HG02885 (cell line): ENCODE results near the gene KCNQ2.

Experiments used
- ATAC-seq: cut with Tn5 transposase; IDR thresholded peaks from one replicate; pipeline ENCODE4 v1.9.1; 2021; ENCODE audit warnings: mild to moderate bottlenecking; ENCODE audit not compliant: unreplicated experiment, poor library complexity

Gene KCNQ2

GRCh38 chr20:63364801-63365585 lies 107.5 kb downstream of the KCNQ2 start:
- ATAC-seq = no peak

DNA sequence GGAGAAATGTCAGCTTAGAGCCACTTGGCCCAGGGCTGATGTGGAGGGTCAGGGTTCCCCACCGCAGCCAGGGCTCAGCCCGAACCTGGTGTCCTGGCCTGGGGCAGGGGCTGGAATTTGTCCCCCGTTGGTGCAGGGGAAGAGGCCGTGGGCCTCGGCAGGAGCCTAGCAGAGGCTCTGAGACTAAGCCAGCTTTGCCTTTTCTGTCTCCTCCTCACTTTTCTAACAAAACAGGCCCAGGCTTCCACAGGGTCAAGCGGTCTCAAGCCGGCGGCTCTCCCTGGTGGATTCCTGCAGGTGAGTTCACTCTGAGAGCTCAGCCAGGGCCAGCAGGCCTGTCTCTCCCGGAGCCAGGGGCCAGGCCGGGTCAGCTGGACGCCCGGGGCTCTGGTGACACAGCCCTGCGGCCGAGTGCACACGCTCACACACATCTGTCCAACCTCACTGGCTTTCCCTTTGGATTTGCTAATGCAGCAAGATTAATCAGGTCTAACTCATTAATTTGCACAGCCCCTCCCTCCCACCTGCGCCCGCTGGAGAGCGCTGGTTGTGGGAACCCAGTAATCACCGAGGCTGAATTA lies 108.4 kb downstream of the KCNQ2 start:
- no peak for ATAC-seq

GRCh38 chr20:63363013-63363957 lies 109.2 kb downstream of the KCNQ2 start:
- ATAC-seq = no peak

- no peak for ATAC-seq
Measured at GRCh38 chr20:63362436-63363009, 109.9 kb downstream of the KCNQ2 start.

DNA sequence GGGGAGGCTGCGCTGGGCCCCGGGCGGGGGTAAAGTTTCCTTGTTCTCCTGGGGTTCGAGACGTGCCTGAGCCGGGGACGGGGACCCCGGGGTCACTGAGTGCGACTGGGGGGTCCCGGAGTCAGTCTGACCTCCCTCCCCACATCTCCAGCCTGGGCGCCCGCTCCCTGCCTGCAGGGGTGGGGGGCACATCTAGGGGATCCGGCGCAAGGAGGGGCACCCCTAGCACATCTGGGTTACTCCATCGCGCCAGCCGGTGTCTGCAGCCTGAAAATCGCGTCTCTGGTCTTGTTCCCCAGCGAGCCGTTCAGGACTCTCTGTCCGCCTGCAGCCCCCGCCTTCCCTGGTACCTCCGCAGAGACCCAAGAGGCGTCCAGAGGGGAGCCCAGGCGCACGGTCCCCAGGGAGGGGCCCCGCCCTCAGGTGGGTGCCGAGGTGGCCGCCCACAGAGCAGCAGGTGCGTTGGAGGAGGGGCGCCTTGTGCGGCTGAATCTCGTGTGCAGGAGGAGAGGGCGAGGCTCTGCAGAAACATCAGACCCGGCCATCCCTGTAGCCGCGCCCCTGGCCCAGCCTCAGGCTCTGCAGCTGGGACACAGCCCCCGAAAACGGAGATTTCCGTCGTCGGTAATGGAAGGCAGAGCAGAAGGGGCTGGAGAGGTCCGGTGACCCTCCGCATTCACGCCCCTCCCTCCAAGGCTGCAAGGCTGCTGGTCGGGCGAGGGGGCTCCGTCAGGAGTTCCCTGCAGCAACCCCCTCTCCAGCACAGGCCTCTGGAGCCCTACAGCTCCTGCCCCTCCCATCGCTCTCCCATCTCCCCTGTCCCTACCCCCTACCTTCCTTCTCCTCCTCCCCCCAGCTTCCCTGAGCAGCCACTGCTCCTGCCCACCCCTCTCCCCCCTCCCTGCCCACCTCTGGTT lies 110.7 kb downstream of the KCNQ2 start:
- ATAC-seq = no peak

- no peak for ATAC-seq
Measured at GRCh38 chr20:63360850-63361518, 111.5 kb downstream of the KCNQ2 start, which contains the start of gene CHRNA4. CHRNA4 (minus strand) TSS chr20:63361349; CDS start chr20:63361165, 184 bp downstream.

DNA sequence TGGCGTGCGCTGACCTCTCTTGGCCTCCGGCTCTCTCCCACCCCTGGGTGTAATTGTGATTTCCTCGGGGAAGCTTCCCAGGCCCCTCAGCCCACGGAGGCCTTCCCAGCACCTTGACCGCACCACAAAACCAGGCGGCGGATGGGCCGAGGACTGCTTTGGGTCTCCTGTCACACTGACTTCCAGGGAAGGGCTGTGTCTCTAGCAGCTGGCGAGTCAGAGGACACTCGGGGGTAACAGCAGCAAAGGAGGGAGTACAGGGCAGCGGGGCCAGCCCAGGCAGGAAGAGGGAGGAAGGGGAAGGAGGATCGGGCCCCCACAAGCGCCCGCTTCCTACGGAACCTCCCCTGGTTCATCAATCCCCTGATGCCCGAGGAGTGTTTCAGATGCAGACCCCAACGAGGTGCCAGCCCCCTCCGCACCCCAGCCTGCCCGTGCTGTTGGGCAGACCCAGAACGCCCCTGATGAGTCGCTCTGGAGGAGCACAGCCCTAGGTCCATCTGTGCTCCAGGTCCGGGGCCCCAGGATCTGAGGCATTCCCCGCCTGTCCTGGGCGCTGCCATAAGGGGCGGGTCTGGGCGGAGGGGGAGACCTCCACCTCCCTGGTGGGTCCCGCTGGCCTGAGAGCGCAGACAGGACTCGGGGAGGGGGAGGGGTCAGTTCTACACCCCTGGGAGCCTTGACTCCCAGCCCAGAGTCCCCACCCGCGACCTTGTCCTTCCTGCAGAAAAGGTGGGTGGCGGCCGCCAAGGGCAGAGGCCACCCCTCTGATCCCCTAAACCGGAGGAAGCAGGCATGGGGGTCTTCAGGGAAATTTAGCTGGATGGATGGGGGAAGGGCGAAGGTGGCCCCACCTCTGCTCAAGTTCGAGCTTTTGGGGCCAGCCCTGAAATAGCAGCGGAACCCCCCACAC lies 112.3 kb downstream of the KCNQ2 start:
- no peak for ATAC-seq

- no peak for ATAC-seq
Measured at GRCh38 chr20:63359164-63359934, 113.1 kb downstream of the KCNQ2 start.

DNA sequence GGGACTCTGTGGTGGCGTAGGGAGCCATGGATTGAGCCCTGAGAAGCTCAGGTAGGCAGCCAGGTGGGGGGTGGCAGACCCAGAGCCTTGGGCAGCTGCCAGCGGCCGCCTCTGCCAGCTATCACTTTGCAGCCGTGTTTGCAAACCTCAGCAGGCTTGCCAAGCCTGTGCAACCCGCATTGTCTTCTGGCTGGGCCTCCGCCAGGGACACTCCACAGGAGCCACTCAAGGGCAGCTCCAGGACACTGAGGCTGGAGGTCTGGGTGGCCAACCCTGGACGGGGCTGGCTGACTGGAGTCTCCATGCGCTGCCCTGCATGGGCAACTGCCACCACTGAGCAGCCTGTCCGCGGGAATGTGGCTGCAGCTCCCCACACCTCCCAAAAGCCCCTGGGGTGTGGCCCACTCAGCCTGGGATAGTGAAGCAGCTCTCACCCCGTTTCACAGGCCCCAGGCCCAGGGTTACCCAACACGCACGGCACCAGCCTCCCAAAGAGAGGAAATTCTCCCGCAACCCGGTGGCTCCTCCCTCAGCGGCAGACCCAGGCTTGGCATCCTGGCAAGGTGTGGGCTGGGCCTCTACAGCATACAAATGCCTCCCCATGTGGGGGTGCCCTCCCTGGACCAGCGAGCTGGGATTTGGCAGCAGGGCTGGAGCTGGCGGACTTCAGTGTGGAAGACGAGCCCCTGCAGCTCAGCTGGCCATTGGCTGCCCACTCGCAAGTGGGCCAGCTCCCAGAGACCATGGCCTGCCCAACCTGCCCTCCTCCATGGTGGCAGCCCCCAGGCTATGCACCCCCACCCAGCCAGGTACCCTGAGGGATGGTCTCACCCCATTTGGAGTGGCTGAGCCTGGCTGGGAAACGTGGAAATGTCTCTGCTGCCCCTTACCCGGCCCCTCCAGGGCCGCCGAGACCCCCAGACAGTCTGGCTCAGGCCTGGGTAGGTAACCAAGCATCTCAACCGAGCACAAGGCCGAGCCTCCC lies 114.2 kb downstream of the KCNQ2 start:
- no peak for ATAC-seq

DNA sequence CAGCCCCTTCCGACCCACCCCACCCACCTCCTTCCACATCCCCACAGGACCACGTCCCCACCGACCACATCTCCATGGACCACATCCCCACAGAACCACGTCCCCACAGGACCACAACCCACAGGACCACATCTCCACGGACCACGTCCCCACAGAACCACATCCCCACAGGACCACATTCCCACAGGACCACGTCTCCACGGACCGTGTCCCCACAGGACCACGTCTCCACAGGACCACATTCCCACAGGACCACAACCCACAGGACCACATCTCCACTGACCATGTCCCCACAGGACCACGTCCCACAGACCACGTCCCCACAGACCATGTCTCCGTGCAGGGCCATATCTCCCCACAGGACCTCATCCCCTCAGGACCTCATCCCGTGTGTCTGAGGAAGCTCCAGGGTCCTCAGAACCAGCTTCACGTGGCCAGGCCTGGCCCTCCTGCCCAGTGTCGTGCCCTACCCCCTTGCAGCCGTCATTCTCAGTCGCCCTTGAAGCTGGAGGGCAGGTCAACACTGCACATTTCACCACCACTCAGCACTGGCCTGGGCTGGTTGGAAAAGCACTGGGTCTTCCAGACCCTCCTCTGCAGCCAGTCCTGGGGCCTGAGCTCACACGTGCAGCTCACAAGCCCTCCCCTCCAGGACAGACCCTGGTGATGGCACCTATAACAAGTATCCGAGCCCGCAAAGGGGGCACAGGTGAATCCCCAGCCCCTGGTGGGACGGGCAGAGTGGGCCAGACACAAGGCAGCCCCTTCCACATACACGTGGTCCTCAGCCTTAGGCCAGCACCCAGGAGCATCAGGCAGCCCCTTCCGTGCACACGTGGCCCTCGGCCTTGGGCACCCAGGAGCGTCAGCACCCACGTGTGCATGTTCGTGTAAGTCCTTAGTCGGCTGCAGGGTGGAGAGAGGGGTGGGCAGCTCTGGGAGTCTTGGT lies 115.2 kb downstream of the KCNQ2 start:
- ATAC-seq = no peak

DNA sequence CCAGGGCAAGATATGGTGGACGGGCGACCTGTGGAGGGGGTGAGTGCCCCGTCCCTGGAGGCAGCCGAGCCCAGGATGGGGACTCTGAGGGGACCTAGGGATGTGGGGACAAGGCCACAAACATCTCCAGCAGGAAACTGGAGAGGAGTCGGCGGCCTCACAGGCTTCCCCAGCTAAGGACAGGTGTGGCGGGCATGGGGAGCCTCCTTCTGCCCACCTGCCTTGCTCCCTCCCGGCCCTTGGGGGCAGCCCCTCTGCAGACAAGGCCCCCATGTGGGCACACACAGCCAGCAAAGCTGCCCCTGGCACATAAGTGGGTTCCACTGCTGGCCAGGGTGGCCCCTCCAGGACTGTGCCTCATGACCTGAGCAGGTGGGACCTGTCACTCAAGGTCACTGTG lies 115.9 kb downstream of the KCNQ2 start:
- no peak for ATAC-seq

DNA sequence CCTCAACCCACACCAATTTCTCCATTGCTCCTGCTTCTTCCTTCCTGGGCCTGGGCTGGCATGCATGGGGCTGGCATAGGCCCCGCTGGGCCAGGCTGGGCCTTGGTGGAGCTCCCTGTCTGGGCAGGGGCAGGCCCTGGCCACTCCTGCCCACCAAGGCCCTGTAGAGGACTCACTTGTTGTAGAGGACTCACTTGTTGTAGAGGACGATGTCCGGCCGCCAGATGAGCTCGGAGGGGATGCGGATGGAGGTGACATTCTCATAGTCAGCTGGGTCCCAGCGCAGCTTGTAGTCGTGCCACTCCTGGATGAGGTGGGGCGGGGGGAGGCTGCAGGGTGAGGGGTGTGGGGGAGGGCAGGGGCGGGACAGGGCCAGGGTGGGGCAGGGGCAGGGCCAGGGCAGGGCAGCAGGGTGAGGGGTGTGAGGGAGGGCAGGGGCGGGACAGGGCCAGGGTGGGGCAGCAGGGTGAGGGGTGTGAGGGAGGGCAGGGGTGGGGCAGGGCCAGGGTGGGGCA lies 116.6 kb downstream of the KCNQ2 start:
- ATAC-seq = no peak

GRCh38 chr20:63354636-63355350 lies 117.7 kb downstream of the KCNQ2 start:
- no peak for ATAC-seq

DNA sequence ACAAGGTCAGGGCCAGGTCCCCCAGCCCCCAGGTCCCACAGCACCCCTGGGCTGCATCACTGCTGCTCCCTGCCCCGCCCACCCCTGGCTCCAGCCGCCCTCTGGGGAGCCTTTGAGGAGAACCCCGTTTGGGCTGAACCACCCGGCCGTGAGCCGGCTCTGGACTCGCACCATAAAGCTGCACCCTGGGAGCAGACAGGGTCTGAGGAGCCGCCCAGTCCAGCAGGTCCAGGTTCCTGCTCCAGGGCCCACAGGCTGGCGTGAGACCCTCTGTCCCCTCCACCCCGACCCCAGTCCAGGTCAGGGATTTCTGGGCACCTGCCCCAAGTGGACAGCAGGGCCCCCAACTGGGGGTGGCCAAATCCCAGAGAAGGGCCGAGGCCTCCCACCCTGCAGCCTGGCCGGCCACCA lies 119.6 kb downstream of the KCNQ2 start:
- no peak for ATAC-seq
